Measurements from ENCODE around the gene KRTAP15-1. TPM values are rescaled to one million over a fixed set of nuclear protein-coding genes. Genes with fewer than 3 reads are reported as not detected.

The KRTAP15-1 gene
- total RNA-seq, 1 experiment from 2014 or later: not detected

GRCh38 chr21:30434033-30434631 is 5.9 kb upstream of the KRTAP15-1 start:
- peaks cover 0 to 2% (median 0%) of the 10 kb centered on the region in 3 experiments; a peak in 2 of 7 replicates for H3K36me3 Mint-ChIP-seq (ENCODE audit: insufficient read depth in 1 of 3, low read depth in 3 of 3)
- Histone ChIP-seq H3K79me1 (ENCODE audit: insufficient read depth, low read depth, low read length, poor library complexity, severe bottlenecking) (no peaks in the 10 kb centered on the region), H3K79me2 (ENCODE audit: insufficient read depth, low read length) (no peaks in the 10 kb centered on the region), H3K9ac (ENCODE audit: extremely low read depth, insufficient read length, low read length) (no peak overlapping the region), H3K14ac (ENCODE audit: insufficient read depth, low read length) (no peak overlapping the region), H3T11ph (ENCODE audit: low read length) (no peak overlapping the region), H2BK15ac (ENCODE audit: low read depth, low read length) (no peak overlapping the region), H2BK5ac (ENCODE audit: insufficient read length, low read length) (no peak overlapping the region), H2AFZ (ENCODE audit: low read length) (no peak overlapping the region), H3K4me2 (ENCODE audit: insufficient read depth, insufficient read length, low read length) (no peak overlapping the region), H3K27ac (ENCODE audit: insufficient read length, low read depth, low read length) (no peak overlapping the region), H2BK120ac (ENCODE audit: low read depth, low read length, poor library complexity, severe bottlenecking) (no peak overlapping the region), H3K23ac (ENCODE audit: insufficient read length, low read depth, low read length) (no peak overlapping the region), H3K4ac (ENCODE audit: low read depth, low read length) (no peak overlapping the region), H3K9me3 (ENCODE audit: control insufficient read depth, low read depth, low read length) (no peaks in the 10 kb centered on the region), H3K4me1 (ENCODE audit: insufficient read depth, low read length) (no peaks in the 10 kb centered on the region), H3K56ac (ENCODE audit: insufficient read length, low read depth, low read length) (no peak overlapping the region), H4K5ac (ENCODE audit: insufficient read length, low read depth, low read length) (no peak overlapping the region), H2BK12ac (ENCODE audit: insufficient read length, low read depth, low read length) (no peak overlapping the region), H4K8ac (replicated peaks; ENCODE audit: insufficient read length, low read depth, low read length) (no peak overlapping the region), H4K91ac (ENCODE audit: insufficient read length, low read depth, low read length) (no peak overlapping the region), H4K20me1 (ENCODE audit: control insufficient read depth, insufficient read depth, insufficient read length) (no peaks in the 10 kb centered on the region), H3K27me3 (ENCODE audit: insufficient read depth, low read length) (no peaks in the 10 kb centered on the region), H3K18ac (ENCODE audit: insufficient read length, low read depth, low read length) (no peak overlapping the region), H2BK20ac (ENCODE audit: low read depth, low read length, poor library complexity, severe bottlenecking) (no peak overlapping the region), H3K23me2 (ENCODE audit: insufficient read length, low read depth, low read length, poor library complexity, severe bottlenecking) (no peaks in the 10 kb centered on the region), H2AK5ac (ENCODE audit: insufficient read length, low read length) (no peak overlapping the region)
- H3K9me3 Mint-ChIP-seq: peaks cover 0 to 2% of the 10 kb centered on the region in 2 experiments; a peak in 1 of 5 replicates
- peak; percentile 73 for TF ChIP-seq CTCF (conservative IDR thresholded peaks at IDR 0.05)
- no CpG with 5 or more reads among the region's 10 CpGs for WGBS (ENCODE audit: extremely low coverage, insufficient read length, low lambda C conversion rate)
- H3K27me3 Mint-ChIP-seq (ENCODE audit: low read depth): no peaks in the 10 kb centered on the region
- no peak overlapping the region for H3K27ac Mint-ChIP-seq
- H3K4me3 Mint-ChIP-seq: no peak overlapping the region
- DNase-seq: peak; percentile 76
- H3K4me1 Mint-ChIP-seq: peaks cover 10 to 14% of the 10 kb centered on the region in 2 experiments

All from H9 (cell line).